ENCODE results near the gene ACOT9. TPM values are rescaled to one million over a fixed set of nuclear protein-coding genes. Genes with fewer than 3 reads are reported as not detected.
A peak's percentile ranks its signal among the peaks of the same experiment; 100 is the strongest.
"Not testable (repeated sequence)": the region's sequence is repeated elsewhere in the genome, so short reads cannot be mapped to it uniquely, and the experiment has no call there.

The ACOT9 gene
- total RNA-seq, 2 donors from 2014 or later, result 85.4 to 92.3 TPM

DNA sequence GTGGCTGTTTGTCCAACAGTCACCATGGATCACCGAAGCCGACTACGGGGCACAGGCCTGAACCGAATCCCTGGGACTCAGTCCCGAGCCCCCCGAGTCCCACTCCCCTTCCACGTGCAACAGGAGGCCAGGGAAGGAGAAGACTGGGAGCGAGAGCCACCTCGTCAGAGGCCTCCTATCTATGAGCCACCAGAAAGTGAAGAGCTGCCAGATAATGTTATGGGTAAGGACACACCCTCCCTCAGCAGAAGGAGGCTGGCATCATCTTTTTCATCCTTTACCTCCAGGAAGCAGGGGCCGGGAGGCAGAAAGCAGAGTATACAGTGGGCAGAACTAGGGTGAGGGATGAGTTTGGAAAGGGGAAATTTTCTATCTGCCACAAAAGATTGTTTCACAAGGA, 78.6 kb downstream of the ACOT9 start:
- no peaks in the 10 kb centered on the region for H3K36me3 Mint-ChIP-seq (ENCODE audit: insufficient read depth in 2 of 2)
- no peaks in the 10 kb centered on the region for H3K9me3 Mint-ChIP-seq
- H3K27ac Mint-ChIP-seq, result no peak overlapping the region
- DNase-seq (no peak), ATAC-seq (replicated peaks in 1 of 2) (no peak)
- H3K4me3 Mint-ChIP-seq, result no peak overlapping the region
- H3K4me1 Mint-ChIP-seq (ENCODE audit: low read depth), result peaks cover 40% of the 10 kb centered on the region
- H3K27me3 Mint-ChIP-seq (ENCODE audit: low read depth), result peaks cover 7% of the 10 kb centered on the region

- DNase-seq (peak; percentile 14 to 19), ATAC-seq (replicated peaks in 1 of 2) (peak; percentile 79 to 81)
- peak overlapping the region; percentile 97 for H3K27ac Mint-ChIP-seq
- H3K36me3 Mint-ChIP-seq (ENCODE audit: insufficient read depth in 2 of 2), result no peaks in the 10 kb centered on the region
- peaks cover 30% of the 10 kb centered on the region for H3K4me1 Mint-ChIP-seq (ENCODE audit: low read depth)
- H3K9me3 Mint-ChIP-seq, result no peaks in the 10 kb centered on the region
- peak overlapping the region; percentile 6 to 80 for H3K4me3 Mint-ChIP-seq
- peaks cover 7% of the 10 kb centered on the region for H3K27me3 Mint-ChIP-seq (ENCODE audit: low read depth)
Observed at GRCh38 chrX:23662853-23663252, 80.2 kb downstream of the ACOT9 start.

DNA sequence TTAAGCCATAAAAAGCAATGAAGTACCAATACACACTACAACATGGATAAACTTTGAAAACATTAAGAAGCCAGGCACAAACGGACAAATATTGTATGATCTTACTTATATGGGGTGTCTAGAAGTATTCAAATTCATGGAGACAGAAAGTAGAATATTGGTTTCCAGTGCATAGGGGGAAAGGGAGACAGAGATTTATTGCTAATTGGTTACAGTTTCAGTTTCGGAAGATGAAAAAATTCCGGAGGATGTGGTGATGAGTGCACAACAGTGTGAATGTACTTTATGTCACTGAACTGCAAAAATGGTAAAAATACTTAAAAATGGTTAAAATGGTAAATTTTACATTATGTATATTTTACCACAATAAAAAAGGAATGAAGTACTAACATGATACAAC, 80.9 kb downstream of the ACOT9 start:
- no peak for DNase-seq
- H3K27ac Mint-ChIP-seq, result peak overlapping the region; percentile 97
- H3K4me1 Mint-ChIP-seq (ENCODE audit: low read depth), result peaks cover 30% of the 10 kb centered on the region
- ATAC-seq (replicated peaks in 1 of 2), result peak; percentile 33 to 39
- no peaks in the 10 kb centered on the region for H3K36me3 Mint-ChIP-seq (ENCODE audit: insufficient read depth in 2 of 2)
- no peaks in the 10 kb centered on the region for H3K9me3 Mint-ChIP-seq
- peak overlapping the region; percentile 6 to 80 for H3K4me3 Mint-ChIP-seq
- peaks cover 7% of the 10 kb centered on the region for H3K27me3 Mint-ChIP-seq (ENCODE audit: low read depth)

DNA sequence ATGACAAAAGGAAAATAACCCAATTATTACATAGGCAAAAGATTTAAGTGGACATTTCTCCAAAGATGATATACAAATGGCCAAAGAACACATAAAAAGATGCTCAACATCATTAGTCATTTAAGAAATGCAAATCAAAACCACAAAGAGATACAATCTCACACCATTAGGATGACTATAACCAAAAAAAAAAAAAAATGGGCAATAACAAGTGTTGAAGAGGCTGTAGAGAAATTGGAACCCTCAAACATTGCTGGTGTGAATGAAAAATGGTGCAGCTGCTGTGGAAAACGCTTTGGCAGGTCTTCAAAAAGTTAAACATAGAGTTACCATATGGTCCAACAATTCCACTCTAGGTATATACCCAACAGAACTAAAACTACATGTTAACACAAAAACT, 81.4 kb downstream of the ACOT9 start:
- no peaks in the 10 kb centered on the region for H3K36me3 Mint-ChIP-seq (ENCODE audit: insufficient read depth in 2 of 2)
- peaks cover 27% of the 10 kb centered on the region for H3K4me1 Mint-ChIP-seq (ENCODE audit: low read depth)
- no peak for DNase-seq
- peak overlapping the region; percentile 78 for H3K27ac Mint-ChIP-seq
- no peaks in the 10 kb centered on the region for H3K9me3 Mint-ChIP-seq
- peak in 1 of 2 donors; percentile 15 for ATAC-seq (replicated peaks in 1 of 2)
- peak overlapping the region in 1 of 2 donors; percentile 80 for H3K4me3 Mint-ChIP-seq
- peaks cover 7% of the 10 kb centered on the region for H3K27me3 Mint-ChIP-seq (ENCODE audit: low read depth)

- peaks cover 19% of the 10 kb centered on the region for H3K4me1 Mint-ChIP-seq (ENCODE audit: low read depth)
- no peaks in the 10 kb centered on the region for H3K9me3 Mint-ChIP-seq
- H3K27ac Mint-ChIP-seq, result no peak overlapping the region
- ATAC-seq (replicated peaks in 1 of 2), result no peak
- peaks cover 7% of the 10 kb centered on the region for H3K27me3 Mint-ChIP-seq (ENCODE audit: low read depth)
- no peak overlapping the region for H3K4me3 Mint-ChIP-seq
- no peaks in the 10 kb centered on the region for H3K36me3 Mint-ChIP-seq (ENCODE audit: insufficient read depth in 2 of 2)
- DNase-seq, result no peak
Observed at GRCh38 chrX:23660766-23661132, 82.3 kb downstream of the ACOT9 start.

DNA sequence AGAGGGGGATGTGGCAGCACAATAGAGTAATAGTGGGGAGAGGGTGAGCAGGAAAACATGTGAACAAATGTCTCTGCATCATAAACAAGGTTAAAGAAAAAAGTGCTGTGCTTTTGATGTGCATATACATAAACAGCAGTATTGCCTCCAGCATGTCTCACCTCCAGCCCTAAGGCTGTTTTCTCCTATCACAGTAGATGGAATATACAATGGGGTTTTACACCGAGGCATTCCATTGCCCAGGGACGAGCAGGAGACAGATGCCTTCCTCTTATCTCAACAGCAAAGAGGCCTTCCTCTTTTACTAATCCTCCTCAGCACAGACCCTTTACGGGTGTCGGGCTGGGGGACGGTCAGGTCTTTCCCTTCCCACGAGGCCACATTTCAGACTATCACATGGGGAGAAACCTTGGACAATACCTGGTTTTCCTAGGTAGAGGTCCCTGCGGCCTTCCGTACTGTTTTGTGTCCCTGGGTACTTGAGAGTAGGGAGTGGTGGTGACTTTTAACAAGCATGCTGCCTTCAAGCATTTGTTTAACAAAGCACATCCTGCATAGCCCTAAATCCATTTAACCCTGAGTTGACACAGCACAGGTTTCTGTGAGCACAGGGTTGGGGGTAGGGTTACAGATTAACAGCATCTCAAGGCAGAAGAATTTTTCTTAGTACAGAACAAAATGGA, 82.9 kb downstream of the ACOT9 start:
- H3K27me3 Mint-ChIP-seq (ENCODE audit: low read depth); H3K36me3 Mint-ChIP-seq (ENCODE audit: insufficient read depth in 2 of 2); H3K4me3 Mint-ChIP-seq; DNase-seq; ATAC-seq (replicated peaks in 1 of 2); H3K27ac Mint-ChIP-seq; H3K9me3 Mint-ChIP-seq: not testable (repeated sequence)
- peaks cover 17% of the 10 kb centered on the region for H3K4me1 Mint-ChIP-seq (ENCODE audit: low read depth)

GRCh38 chrX:23659339-23659738, 83.7 kb downstream of the ACOT9 start:
- no peak overlapping the region for H3K4me3 Mint-ChIP-seq
- H3K27ac Mint-ChIP-seq, result no peak overlapping the region
- no peak for DNase-seq
- H3K36me3 Mint-ChIP-seq (ENCODE audit: insufficient read depth in 2 of 2), result no peaks in the 10 kb centered on the region
- peaks cover 9% of the 10 kb centered on the region for H3K27me3 Mint-ChIP-seq (ENCODE audit: low read depth)
- no peaks in the 10 kb centered on the region for H3K9me3 Mint-ChIP-seq
- ATAC-seq (replicated peaks in 1 of 2), result no peak
- peaks cover 17% of the 10 kb centered on the region for H3K4me1 Mint-ChIP-seq (ENCODE audit: low read depth)

DNA sequence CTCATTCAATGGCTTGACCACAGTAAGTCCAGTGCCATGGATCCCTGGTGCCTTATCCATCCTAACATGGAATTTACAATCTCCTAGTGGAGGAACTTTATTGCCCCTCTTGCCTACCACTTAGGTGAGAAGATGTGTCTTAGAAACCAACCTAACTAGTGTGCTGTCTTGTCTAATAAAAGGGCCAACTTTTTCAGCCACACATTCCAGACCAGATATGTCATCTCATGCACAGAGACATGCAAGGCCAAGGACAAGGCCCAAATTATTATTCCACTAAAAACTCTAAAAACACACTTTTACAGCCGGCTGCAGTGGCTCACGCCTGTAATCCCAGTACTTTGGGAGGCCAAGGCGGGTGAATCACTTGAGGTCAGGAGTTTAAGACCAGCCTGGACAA, 86.4 kb downstream of the ACOT9 start:
- Mint-ChIP-seq H3K36me3 (ENCODE audit: insufficient read depth in 2 of 2) (no peaks in the 10 kb centered on the region), H3K4me1 (ENCODE audit: low read depth) (peaks cover 5% of the 10 kb centered on the region), H3K4me3 (no peak overlapping the region), H3K27me3 (ENCODE audit: low read depth) (peaks cover 19% of the 10 kb centered on the region), H3K27ac (no peak overlapping the region), H3K9me3 (no peaks in the 10 kb centered on the region)
- no peak for DNase-seq
- no peak for ATAC-seq (replicated peaks in 1 of 2)

GRCh38 chrX:23656091-23656490, 87.0 kb downstream of the ACOT9 start:
- no peaks in the 10 kb centered on the region for H3K36me3 Mint-ChIP-seq (ENCODE audit: insufficient read depth in 2 of 2)
- no peak for ATAC-seq (replicated peaks in 1 of 2)

More at GRCh38 chrX:23656091-23656490, 87.0 kb downstream of the ACOT9 start:
- Mint-ChIP-seq H3K4me3 (no peak overlapping the region), H3K27me3 (ENCODE audit: low read depth) (peaks cover 15% of the 10 kb centered on the region), H3K4me1 (ENCODE audit: low read depth) (no peaks in the 10 kb centered on the region), H3K27ac (no peak overlapping the region), H3K9me3 (no peaks in the 10 kb centered on the region)
- DNase-seq, result no peak

Other genes with a start within 250 kb of the ACOT9 start
- 10 to 100 TPM; 27.5 to 33.8 TPM for gene PRDX4, start 75.8 kb downstream of the ACOT9 start, total RNA-seq
- 100 to 1,000 TPM; 229 to 424 TPM for gene SAT1, start 39.9 kb upstream of the ACOT9 start, total RNA-seq
- 10 to 100 TPM; 16.6 to 24.4 TPM for gene APOO, start 164.7 kb upstream of the ACOT9 start, total RNA-seq
- not detected for gene CXorf58, start 164.7 kb upstream of the ACOT9 start, total RNA-seq